ENCODE data around the gene DENND5A.
A peak's percentile ranks its signal among the peaks of the same experiment; 100 is the strongest.
"Not testable (repeated sequence)": the region's sequence is repeated elsewhere in the genome, so short reads cannot be mapped to it uniquely, and the experiment has no call there.

Gene DENND5A

DNA sequence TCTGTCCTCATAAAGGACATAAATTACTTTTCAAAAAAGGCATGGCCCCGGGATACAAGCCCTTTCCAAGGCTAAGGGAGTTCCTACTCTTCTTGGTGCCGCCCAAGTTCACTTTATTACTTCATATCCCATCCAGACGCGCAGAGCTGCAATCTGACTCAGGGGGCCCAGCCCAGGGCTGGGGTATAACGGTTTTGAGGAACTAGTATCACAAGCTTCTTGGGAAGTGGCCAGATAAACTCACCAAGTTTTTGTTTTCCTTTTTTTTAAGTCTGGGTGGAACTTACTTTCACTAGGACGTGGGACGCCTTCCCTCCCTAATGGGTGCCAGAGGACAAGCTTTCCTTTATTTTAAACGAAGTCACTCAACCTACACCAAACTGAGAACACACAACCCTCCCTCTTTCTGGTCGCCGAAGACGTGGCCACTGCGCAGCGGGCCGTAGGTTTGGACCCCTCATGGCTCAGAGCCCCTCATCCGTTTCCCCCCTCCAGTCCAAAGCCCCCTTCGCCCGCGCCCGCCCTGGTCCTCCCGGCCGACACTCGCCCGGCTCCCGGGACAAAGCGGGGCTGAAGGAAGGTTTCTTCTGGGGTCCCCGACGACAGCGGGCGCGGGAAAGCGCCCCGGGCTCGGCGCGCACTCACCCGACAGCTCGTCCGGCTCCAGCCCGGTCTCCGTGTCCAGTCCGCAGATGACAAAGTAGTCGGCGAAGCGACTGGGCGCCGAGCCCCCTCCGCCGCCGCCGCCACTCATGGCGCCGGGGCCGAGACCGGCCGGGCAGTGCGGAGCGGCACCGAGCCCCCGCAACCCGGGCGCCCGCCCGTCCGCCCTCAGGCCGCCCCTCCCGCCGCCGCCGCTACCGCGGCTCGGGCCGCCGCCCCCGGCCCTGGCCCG, 587 bp downstream of the DENND5A start:
- peak; percentile 58 for DNase-seq (ENCODE audit: low spot score)

GRCh38 chr11:9263840-9264315, 1.3 kb downstream of the DENND5A start:
- peak; percentile 48 for DNase-seq (ENCODE audit: low spot score)

DNA sequence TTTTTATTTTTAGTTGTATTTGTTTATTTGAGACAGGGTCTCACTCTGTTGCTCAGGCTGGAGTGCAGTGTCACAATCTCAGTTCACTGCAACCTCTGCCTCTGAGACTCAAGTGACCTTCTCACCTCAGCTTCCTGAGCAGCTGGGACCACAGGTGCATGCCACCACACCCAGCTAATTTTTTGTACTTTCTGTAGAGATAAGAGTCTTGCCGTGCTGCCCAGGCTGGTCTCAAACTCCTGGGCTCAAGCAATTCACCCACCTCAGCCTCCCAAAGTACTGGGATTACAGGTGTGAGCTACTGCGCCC, 4.4 kb downstream of the DENND5A start:
- DNase-seq (ENCODE audit: low spot score) = not testable (repeated sequence)

GRCh38 chr11:9259981-9260837, 4.9 kb downstream of the DENND5A start:
- DNase-seq (ENCODE audit: low spot score) = no peak

DNA sequence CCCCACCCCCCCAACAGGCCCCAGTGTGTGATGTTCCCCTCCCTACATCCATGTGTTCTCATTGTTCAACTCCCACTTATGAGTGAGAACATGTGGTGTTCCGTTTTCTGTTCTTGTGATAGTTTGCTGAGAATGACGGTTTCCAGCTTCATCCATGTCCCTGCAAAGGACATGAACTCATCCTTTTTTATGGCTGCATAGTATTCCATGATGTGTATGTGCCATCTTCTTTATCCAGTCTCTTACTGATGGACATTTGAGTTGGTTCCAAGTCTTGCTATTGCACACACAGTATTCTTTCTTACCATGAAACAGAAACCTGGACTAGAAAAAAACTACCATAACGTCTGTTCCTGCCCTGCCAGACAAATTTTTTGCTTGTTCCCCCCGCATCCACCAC, 6.9 kb downstream of the DENND5A start:
- DNase-seq (ENCODE audit: low spot score) = not testable (repeated sequence)

DNA sequence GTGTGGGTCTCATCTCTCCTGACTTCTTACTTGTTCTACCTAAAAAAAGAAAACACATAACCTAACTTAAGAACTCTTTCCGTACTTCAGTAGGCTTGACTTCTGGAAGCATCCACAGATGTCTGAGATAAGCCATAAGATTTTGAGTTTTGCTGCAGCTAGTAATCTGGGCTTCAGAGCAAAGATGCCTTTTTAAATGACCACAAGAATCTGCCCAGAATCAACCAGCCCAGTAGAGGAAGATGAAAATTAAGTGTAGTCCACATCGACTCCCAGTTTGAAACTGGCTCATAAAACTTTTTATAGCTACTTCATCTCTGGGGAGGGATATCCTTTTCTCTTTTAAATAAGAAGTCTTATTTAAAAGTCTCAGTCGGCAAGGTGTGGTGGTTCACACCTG, 10.7 kb downstream of the DENND5A start:
- DNase-seq (ENCODE audit: low spot score) = no peak

DNA sequence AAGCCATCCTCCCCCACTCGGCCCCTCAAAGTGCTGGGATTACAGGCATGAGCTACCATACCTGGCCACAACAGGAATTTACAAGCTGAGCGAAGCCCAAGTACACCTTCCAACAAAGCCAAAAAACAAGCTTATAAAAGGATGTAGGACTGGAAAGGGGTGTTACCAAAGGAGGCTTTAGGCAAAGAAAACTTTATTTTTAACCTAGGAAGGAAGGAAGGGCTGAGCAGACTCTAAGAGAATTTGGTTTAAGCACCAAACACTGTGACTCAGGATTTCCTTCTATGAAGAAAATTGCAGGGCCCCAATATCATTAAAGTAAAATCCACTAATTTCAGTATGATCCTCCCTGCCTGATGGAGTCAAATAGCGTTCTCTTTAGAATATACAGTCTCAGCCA, 12.1 kb downstream of the DENND5A start:
- no peak for DNase-seq (ENCODE audit: low spot score)

- DNase-seq (ENCODE audit: low spot score) = no peak
Measured at GRCh38 chr11:9251311-9251710, 13.8 kb downstream of the DENND5A start.

GRCh38 chr11:9250139-9250582, 15.0 kb downstream of the DENND5A start:
- DNase-seq (ENCODE audit: low spot score) = no peak

DNA sequence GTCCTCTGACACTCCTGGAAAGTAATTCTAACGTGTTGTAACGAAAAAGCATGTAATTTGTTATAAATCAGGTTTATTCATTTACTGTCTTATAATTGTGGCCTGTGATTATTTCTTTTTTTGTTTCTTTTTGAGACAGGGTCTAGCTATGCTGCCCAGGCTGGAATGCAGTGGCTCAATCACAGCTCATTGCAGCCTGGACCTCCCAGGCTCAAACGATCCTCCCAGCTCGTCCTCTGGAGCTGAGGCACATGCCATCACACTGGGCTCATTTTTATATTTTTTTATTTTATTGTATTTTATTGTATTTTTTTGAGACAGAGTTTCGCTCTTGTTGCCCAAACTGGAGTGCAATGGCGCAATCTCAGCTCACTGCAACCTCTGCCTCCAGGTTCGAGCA, 15.9 kb downstream of the DENND5A start:
- no peak for DNase-seq (ENCODE audit: low spot score)

DNA sequence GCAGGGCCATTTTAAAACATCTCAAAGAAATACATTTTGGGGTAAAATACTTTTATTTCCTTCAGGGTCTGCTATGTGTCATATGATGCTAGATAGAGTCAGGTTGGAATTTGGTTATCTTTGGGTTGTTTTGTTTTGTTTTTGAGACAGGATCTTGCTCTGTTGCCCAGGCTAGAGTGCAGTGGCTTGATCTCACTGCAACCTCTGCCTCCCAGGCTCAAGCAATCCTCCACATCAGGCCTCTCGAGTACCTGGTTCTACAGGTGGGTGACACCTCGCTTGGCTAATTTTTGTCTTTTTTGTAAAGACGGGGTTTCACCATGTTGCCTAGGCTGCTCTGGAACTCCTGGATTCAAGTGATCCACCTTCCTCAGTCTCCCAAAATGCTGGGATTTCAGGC, 17.3 kb downstream of the DENND5A start:
- no peak for DNase-seq (ENCODE audit: low spot score)

- DNase-seq (ENCODE audit: low spot score) = not testable (repeated sequence)
Measured at GRCh38 chr11:9236242-9236641, 28.9 kb downstream of the DENND5A start.

DNA sequence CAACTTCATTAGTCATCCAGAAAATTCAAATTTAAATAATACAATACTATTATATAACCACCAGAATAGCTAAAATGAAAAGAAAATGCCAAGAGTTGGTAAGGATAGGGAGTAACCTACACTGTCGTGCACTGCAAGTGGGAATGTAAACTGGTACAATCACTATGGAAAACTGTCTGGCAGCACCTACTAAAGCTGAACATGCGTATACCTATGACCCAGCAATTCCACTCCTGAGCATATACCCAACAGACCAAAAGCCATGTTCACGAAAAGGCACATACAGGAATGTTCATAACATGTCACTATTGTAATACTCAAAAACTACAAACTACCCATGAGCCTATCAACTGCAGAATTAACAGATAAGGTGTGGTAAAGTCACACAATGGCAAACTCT, 32.7 kb downstream of the DENND5A start:
- no peak for DNase-seq (ENCODE audit: low spot score)

DNA sequence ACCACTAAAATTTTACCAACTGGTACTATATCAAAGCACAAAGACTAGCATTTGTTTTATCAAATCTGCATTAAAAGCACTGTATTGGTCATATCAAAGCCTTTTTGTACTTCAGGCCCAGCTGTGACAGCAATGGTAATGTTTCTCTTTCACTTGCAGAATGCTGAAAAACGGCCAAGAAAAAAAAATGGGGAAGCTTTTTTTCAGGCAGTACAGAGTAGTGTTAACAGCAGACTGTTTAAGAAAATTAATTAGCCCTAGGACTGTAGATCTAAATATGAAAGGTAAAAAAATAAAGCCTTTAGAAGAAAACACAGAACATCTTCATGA, 33.3 kb downstream of the DENND5A start:
- DNase-seq (ENCODE audit: low spot score) = peak; percentile 40

- DNase-seq (ENCODE audit: low spot score) = no peak
Measured at GRCh38 chr11:9230296-9230695, 34.9 kb downstream of the DENND5A start.

GRCh38 chr11:9228091-9228490, 37.1 kb downstream of the DENND5A start:
- no peak for DNase-seq (ENCODE audit: low spot score)

DNA sequence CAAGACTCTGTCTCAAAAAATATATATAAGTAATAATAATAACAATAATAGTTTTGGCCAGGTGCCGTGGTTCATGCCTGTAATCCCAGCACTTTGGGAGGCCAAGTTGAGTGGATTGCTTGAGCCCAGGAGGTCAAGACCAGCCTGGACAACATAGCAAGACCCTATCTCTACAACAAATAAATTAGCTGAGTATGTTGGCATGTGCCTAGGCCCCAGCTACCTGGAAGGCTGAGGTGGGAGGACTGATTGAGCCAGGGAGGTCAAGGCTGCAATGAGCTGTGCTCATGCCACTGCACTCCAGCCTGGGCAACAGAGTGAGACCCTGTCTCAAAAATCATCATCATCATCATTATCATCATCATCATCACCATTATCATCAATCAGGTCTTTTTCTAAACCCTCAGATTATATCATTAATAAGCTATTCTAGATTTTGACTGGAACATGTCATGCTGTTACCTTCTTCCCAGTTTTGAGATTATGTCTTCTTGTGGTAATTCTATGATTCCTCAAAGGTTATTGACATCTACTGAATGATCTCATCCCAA, 39.3 kb downstream of the DENND5A start:
- DNase-seq (ENCODE audit: low spot score) = no peak

DNA sequence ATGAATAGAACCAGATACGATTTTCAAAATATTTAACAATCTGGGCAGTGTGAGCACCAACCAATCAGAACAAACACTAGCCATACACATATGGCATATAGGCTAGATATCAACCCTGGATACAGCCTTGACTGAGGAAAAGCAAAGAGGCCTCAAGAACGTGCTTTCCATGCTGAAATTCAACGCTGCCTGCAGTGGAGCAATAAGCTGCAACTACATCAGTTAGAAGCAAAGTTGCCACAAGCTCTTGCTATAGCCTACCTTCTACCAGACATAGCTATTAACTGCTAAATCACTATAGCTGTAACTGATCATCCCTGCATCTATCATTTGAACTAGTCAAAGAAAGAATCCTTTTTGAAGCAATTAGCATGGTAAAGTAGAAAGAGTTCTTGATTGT, 42.5 kb downstream of the DENND5A start:
- no peak for DNase-seq (ENCODE audit: low spot score)

DNA sequence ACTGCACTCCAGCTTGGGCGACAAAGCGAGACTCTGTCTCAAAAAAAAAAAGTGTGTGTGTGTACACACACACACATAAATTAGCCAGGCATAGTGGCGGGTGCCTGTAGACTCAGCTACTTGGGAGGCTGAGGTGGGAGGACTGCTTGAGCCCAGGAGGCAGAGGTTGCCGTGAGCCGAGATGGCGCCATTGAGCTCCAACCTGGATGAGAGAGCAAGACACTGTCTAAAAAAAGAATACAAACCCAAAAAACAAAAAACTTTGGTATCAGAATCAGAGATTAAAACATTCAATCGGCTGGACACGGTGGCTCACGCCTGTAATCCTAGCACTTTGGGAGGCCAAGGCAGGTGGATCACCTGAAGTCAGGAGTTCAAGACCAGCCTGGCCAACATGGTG, 44.3 kb downstream of the DENND5A start:
- not testable (repeated sequence) for DNase-seq (ENCODE audit: low spot score)

GRCh38 chr11:9219572-9219971, 45.6 kb downstream of the DENND5A start:
- DNase-seq (ENCODE audit: low spot score) = peak; percentile 73

- peak; percentile 50 for DNase-seq (ENCODE audit: low spot score)
Measured at GRCh38 chr11:9219115-9219514, 46.0 kb downstream of the DENND5A start.

DNA sequence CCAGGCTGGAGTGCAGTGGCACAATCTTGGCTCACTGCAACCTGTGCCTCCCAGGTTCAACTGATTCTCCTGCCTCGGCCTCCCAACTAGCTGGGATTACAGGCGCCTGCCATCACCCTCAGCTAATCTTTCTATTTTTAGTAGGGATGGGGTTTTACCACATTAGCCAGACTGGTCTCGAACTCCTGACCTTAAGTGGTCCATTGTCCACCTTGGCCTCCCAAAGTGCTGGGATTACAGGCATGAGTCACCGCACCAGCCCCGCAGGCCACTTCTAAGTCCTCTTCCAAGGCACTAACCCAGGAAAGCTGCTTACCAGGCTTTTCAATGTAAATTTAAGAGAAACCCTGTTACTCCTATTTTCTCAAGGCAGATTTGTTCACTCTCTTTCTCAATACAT, 50.4 kb downstream of the DENND5A start:
- DNase-seq (ENCODE audit: low spot score) = no peak

- no peak for DNase-seq (ENCODE audit: low spot score)
Measured at GRCh38 chr11:9211322-9211721, 53.8 kb downstream of the DENND5A start.
